ENCODE measurements around the gene UTP11.

Gene UTP11

GRCh38 chr1:38046333-38046883, 33.9 kb downstream of the UTP11 start, which contains the start of gene POU3F1:
POU3F1 (minus strand) TSS chr1:38046793; CDS start chr1:38046743, 50 bp downstream.
- TF ChIP-seq, protein P1, sequence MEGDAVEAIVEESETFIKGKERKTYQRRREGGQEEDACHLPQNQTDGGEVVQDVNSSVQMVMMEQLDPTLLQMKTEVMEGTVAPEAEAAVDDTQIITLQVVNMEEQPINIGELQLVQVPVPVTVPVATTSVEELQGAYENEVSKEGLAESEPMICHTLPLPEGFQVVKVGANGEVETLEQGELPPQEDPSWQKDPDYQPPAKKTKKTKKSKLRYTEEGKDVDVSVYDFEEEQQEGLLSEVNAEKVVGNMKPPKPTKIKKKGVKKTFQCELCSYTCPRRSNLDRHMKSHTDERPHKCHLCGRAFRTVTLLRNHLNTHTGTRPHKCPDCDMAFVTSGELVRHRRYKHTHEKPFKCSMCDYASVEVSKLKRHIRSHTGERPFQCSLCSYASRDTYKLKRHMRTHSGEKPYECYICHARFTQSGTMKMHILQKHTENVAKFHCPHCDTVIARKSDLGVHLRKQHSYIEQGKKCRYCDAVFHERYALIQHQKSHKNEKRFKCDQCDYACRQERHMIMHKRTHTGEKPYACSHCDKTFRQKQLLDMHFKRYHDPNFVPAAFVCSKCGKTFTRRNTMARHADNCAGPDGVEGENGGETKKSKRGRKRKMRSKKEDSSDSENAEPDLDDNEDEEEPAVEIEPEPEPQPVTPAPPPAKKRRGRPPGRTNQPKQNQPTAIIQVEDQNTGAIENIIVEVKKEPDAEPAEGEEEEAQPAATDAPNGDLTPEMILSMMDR (IDR thresholded peaks at IDR 0.05; ENCODE audit: extremely low read depth, missing control alignments) = no peak
- no peak for DNase-seq (ENCODE audit: low spot score)

DNA sequence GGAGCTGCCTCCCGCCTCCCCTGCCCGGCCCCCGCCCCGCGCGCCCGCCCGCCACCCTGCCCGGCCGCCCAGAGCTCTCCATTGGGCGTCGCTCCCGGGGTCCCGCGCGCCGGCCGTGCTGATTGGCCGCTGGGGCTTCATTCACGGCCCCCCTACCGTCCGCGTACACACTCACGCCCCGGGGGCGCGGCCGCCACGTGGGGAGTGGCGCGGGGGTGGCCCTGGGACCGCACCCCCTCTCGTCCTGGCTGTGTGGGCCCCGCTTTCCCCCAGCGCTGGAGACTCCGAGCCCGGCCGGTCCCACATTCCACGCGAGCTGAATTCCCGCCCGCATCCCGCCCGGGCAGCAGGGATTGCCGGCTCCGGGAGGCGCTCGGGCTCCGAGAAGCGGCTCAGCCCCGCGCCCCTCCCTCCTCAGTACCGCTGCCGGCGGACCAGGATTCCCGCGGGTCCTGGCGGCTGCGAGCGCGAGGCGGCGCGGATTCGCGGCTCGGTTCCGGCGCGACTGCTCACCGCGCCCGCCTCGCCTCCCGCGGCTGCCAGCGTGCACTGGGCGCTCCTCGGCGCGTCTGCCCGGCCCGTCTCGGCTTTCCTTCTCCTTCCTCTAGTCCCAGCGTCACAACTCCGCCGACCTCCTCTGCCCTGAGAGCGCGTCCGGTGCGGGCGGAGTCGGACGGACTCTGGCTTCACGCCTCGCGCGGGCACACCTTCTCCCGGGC, 34.5 kb downstream of the UTP11 start:
- TF ChIP-seq, protein P1 (IDR thresholded peaks at IDR 0.05; ENCODE audit: extremely low read depth, missing control alignments) = no peak
- peak; percentile 97 for DNase-seq (ENCODE audit: low spot score)

GRCh38 chr1:38047603-38048141, 35.1 kb downstream of the UTP11 start:
- no peak for DNase-seq (ENCODE audit: low spot score)
- TF ChIP-seq, protein P1 (IDR thresholded peaks at IDR 0.05; ENCODE audit: extremely low read depth, missing control alignments) = no peak

DNA sequence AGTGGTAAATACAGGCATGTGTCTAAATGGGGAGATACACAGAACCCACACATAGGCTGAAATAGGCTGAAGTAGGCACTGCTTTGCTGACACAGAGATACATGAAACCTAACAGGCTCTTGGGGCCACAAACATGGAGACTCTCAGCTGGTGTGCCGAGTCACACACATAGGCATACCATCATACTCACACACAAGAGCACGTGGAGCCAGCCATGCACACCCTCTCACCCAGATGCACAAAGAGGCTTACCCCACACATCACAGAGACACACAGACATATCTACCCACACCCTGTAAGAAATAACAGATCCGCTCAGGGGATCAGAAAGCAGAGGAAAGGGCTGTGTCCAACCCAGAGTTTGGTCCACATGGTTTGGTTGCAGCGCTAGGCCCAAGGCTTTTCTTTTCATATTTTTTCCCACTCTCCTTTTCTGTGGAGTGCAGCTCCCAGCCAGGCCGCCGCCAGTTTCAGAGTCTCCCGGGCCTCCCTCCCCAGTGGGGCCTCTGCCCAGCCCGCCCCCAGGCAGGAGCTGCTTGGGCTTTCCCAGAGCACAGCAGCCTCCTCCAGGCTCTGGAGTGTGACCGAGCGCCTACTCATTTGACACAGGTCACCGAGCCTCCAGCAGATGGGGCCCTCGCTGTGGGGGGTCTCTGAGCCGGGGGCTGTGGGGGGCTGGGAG, 38.0 kb downstream of the UTP11 start:
- DNase-seq (ENCODE audit: low spot score) = no peak
- TF ChIP-seq, protein P1 (IDR thresholded peaks at IDR 0.05; ENCODE audit: extremely low read depth, missing control alignments) = no peak

DNA sequence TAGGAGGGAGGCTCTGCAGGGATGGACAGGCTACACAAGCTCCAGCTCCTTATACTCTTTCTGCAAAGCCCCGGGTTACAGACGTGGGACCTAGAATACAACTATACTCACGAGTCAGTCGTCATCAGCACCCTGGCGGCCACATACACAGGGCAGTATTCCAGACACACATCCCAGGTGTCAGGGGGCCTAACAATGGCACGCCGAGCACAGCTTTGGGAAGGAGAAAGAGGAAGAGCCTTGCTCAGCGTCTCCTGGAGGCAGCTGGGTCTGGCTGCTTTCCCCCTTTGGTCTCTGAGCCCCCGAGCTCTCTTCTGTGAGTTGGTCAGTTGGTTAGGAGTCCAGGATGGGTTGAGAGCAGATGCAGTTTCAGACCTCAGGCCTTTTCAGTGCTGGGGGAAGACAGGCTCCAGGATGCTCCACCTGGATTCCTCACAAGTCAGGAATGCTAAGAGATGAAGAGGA, 38.6 kb downstream of the UTP11 start:
- no peak for DNase-seq (ENCODE audit: low spot score)
- TF ChIP-seq, protein P1 (IDR thresholded peaks at IDR 0.05; ENCODE audit: extremely low read depth, missing control alignments) = no peak

DNA sequence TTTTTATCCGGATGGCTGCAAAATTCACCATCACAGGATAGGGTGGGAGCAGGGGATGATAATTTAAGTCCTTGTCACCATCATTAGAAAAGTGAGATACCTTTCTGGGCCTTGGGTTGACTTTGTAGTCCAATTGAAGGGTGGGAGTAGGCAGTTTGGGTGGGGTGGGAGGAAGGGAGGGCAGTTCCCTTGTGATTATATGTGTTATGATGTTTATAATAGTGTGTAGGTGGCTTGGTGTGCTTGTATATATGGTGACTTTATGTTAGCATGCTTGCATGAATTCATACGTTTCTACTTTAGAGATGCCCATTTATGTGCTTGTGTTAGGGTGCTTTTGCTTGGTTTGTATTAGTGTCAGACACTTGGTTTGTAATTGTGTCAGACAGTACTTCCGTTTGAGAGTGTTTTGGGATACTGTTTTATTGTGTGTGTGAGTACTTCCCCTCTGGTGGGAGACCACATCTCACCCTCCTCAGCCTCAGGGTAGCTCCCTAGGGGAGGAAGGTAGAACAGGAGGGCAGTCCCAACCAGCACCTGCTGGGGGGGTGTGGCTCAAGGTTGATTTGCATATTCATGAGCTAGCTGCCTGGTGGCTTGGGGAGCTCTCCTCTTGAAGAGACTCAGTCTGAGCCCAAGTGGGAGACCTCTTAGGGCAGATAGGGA, 40.3 kb downstream of the UTP11 start:
- TF ChIP-seq, protein P1 (IDR thresholded peaks at IDR 0.05; ENCODE audit: extremely low read depth, missing control alignments) = no peak

More for the DNA sequence above, 40.3 kb downstream of the UTP11 start:
- peak; percentile 60 for DNase-seq (ENCODE audit: low spot score)
